GM23248 (cell line): Measurements from ENCODE around the gene SLC5A1.

Source experiments
- EZH2 ChIP-seq: fragments of 200-600 bp; sonication (generic); IDR thresholded peaks from 2 replicates; pipeline ENCODE4 v1.6.1; 2018; ENCODE audit warnings: antibody characterized with exemption, mild to moderate bottlenecking; ENCODE audit not compliant: insufficient read depth, poor library complexity, severe bottlenecking
- EZH2phosphoT487 ChIP-seq: fragments of 200-600 bp; sonication (generic); IDR thresholded peaks from 2 replicates; pipeline ENCODE4 v1.6.1; 2018; ENCODE audit warnings: antibody characterized with exemption, moderate library complexity, mild to moderate bottlenecking, low read depth; ENCODE audit not compliant: insufficient read depth

DNA sequence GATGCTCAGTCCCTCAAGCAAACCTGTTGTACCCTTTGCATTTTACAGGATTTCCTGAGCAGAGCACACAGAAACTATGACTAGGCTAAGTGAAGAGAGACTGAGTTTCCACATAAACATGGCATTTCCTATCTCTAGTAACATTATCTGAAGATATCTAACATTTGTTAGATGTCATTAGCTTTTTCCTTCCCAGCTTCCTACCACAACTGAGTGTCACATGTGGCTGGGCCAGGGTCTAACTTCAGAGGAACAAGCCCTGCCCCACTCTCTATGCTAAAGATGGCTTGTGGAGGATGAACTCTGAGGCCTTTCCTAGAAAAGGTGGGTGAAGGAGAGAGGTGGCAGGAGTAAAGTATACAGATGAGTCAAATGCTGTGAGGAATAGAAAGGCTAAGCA, 99.5 kb downstream of the SLC5A1 start:
- no peak for TF ChIP-seq EZH2phosphoT487
- no peak for TF ChIP-seq EZH2
